HepG2 (cell line): ENCODE data around the gene SMC1B. TPM values are rescaled to one million over a fixed set of nuclear protein-coding genes. Genes with fewer than 3 reads are reported as not detected.

Source experiments
- ATAC-seq: fragments of 200-7000 bp; cut with Tn5 transposase; 3 replicates; pipeline ENCODE4 v1.9.1; 2020; ENCODE audit warnings: mild to moderate bottlenecking, moderate library complexity
- BruUV-seq: library from RNA; stranded (reverse); fragments of 400-500 nt; replicated peaks from 2 replicates; lab custom pipeline; 2021; lab: Mats Ljungman, UMichigan
- CTCF ChIA-PET: fragments of 300-600 bp; formaldehyde crosslinking; extraction: SDS; loops from one replicate; lab custom pipeline; 2021; ENCODE audit warnings: low total read pairs, inconsistent platforms, low intra/inter-chr PET ratio; lab: Yijun Ruan, JAX
- POLR2A ChIA-PET: fragments of 350-600 bp; sonication (Branson Sonifier 250); formaldehyde crosslinking; loops from one replicate; lab custom pipeline; 2020; ENCODE audit warnings: antibody characterized with exemption, inconsistent platforms; lab: Yijun Ruan, JAX
- DNase-seq: peaks from one replicate; pipeline ENCODE4 v3.0.0-alpha.2; 2015; ENCODE audit warnings: low spot score
- FAIRE-seq: peaks from 3 replicates; lab custom pipeline; 2011; peaks lifted over from hg19 to GRCh38; lab: Jason Lieb, UNC
- H2AFZ ChIP-seq: one replicate; pipeline ENCODE4 v1.6.1; 2011; ENCODE audit warnings: low read length, inconsistent platforms
- H3K27ac ChIP-seq: fragments of 300-600 bp; 3 replicates; pipeline ENCODE4 v1.8.0; 2011; ENCODE audit warnings: mixed run types, mild to moderate bottlenecking, mixed read lengths, low read length, inconsistent platforms; ENCODE audit not compliant: insufficient read depth; ENCODE audit errors: extremely low read length
- H3K27me3 ChIP-seq, 2 experiments: fragments of 200-600 bp in 1 of 2; 2 replicates in 1 of 2; 3 replicates in 1 of 2; pipeline versions ENCODE4 v1.6.0 to v1.8.0; 2011; ENCODE audit warnings: low read length in 2 of 2, mild to moderate bottlenecking in 2 of 2, moderate library complexity in 2 of 2, inconsistent platforms in 1 of 2; ENCODE audit not compliant: insufficient read depth in 2 of 2, control insufficient read depth in 1 of 2
- H3K36me3 ChIP-seq, 2 experiments: fragments of 200-600 bp in 1 of 2; replicated peaks in 1 of 2; 2 replicates in 1 of 2; 3 replicates in 1 of 2; pipeline versions ENCODE4 v1.5.1 to v1.8.0; 2011; ENCODE audit warnings: low read length in 2 of 2, inconsistent platforms in 1 of 2; ENCODE audit not compliant: insufficient read depth in 2 of 2, control insufficient read depth in 1 of 2
- H3K4me1 ChIP-seq: 2 replicates; pipeline ENCODE4 v1.5.1; 2012; ENCODE audit warnings: low read length, inconsistent platforms; ENCODE audit not compliant: insufficient read depth
- H3K4me2 ChIP-seq: 2 replicates; pipeline ENCODE4 v1.6.0; 2011; ENCODE audit warnings: low read depth, low read length, inconsistent platforms
- H3K4me3 ChIP-seq, 3 experiments: fragments of 200-600 bp in 1 of 3; sonication (generic), shearing (Covaris generic) in 1 of 3; replicated peaks in 1 of 3; 2 replicates each; pipeline ENCODE4 v1.5.1; 2011 to 2016; ENCODE audit warnings: low read length in 3 of 3, inconsistent platforms in 2 of 3, low read depth in 2 of 3, mild to moderate bottlenecking in 2 of 3, control low read depth in 1 of 3, mixed read lengths in 1 of 3; ENCODE audit not compliant: insufficient read depth in 1 of 3
- H3K79me2 ChIP-seq: one replicate; pipeline ENCODE4 v1.6.1; 2011; ENCODE audit warnings: low read length, inconsistent platforms; ENCODE audit not compliant: insufficient read depth
- H3K9ac ChIP-seq: 2 replicates; pipeline ENCODE4 v1.6.0; 2011; ENCODE audit warnings: mild to moderate bottlenecking, low read depth, low read length, inconsistent platforms; ENCODE audit not compliant: insufficient read depth
- H3K9me3 ChIP-seq: 2 replicates; pipeline ENCODE4 v1.5.1; 2012; ENCODE audit warnings: mild to moderate bottlenecking, low read length
- H4K20me1 ChIP-seq: 2 replicates; pipeline ENCODE4 v1.6.0; 2011; ENCODE audit warnings: inconsistent platforms, mild to moderate bottlenecking, low read length, moderate library complexity; ENCODE audit not compliant: insufficient read depth
- EHMT2 ChIP-seq: fragments of 200-600 bp; sonication (generic); IDR thresholded peaks from 2 replicates; pipeline ENCODE4 v1.7.0; 2017; ENCODE audit warnings: antibody characterized with exemption, low read depth, low read length, borderline replicate concordance
- NR2F2 ChIP-seq: IDR thresholded peaks from 2 replicates; pipeline ENCODE4 v1.6.1; 2012; ENCODE audit warnings: low read depth, inconsistent platforms, borderline replicate concordance
- POGK ChIP-seq: sonication (generic); formaldehyde crosslinking; conservative IDR thresholded peaks from 2 replicates; pipeline ENCODE4 v1.8.0; 2022; ENCODE audit warnings: mild to moderate bottlenecking, moderate library complexity, missing genetic modification reagents
- TEAD2 ChIP-seq: sonication (generic); formaldehyde crosslinking; IDR thresholded peaks from 2 replicates; pipeline ENCODE4 v1.9.0; 2021; ENCODE audit warnings: missing genetic modification reagents
- ZFP1 ChIP-seq: IDR thresholded peaks from 2 replicates; pipeline ENCODE4 v1.6.1; 2016
- ZNF333 ChIP-seq: sonication (generic); formaldehyde crosslinking; IDR thresholded peaks from 2 replicates; pipeline ENCODE4 v1.4.0; 2020; ENCODE audit warnings: mild to moderate bottlenecking, missing genetic modification reagents, borderline replicate concordance
- ZNF75D ChIP-seq: sonication (generic); formaldehyde crosslinking; IDR thresholded peaks from 2 replicates; pipeline ENCODE4 v1.8.1; 2023; ENCODE audit warnings: missing genetic modification reagents, mild to moderate bottlenecking, borderline replicate concordance
- WGBS: methylation state at CpG from one replicate; pipeline ENCODE4 v1.1.6; 2017; ENCODE audit warnings: low lambda C conversion rate; 5-methylcytosine and 5-hydroxymethylcytosine counted together
- in situ Hi-C: cut with HindIII; loops from 2 replicates; pipeline ENCODE4 v1.10.0; 2017; ENCODE audit warnings: low pct_unique_long_range_greater_than_20kb; ENCODE audit not compliant: extremely low pct_ligation_motif_present
- intact Hi-C: fragments of 100-400 bp; cut with micrococcal nuclease; formaldehyde crosslinking; loops from one replicate; pipeline ENCODE4 v1.10.0; 2022; ENCODE audit not compliant: unreplicated experiment
- polyA plus RNA-seq, 8 experiments: library from polyadenylated mRNA; depleted of rRNA in 3 of 8; stranded (reverse) in 7 of 8; unstranded in 1 of 8; fragments of >200 nt; fragmentation: Illumina TruSeq in 4 of 8; extraction: Trizol in 4 of 8; gene quantifications; 2 replicates each; pipeline versions ENCODE4 v1.2.1 to v1.2.3, GENCODE V29; 2011 to 2016; ENCODE audit warnings: low read depth in 4 of 8, missing spikeins in 1 of 8, mixed read lengths in 1 of 8; ENCODE audit not compliant: insufficient read depth in 1 of 8
- total RNA-seq, 5 experiments: library from RNA; depleted of rRNA; stranded (reverse); fragments of >200 nt; fragmentation: Illumina TruSeq; extraction: Trizol; gene quantifications; 2 replicates each; pipeline ENCODE4 v1.2.3, GENCODE V29; 2016; ENCODE audit warnings: low read depth in 1 of 5
- TF ChIP-seq, protein P1 (sequence below): fragments of 450-650 bp; IDR thresholded peaks from 2 replicates; pipeline ENCODE4 v1.6.1; 2017
- TF ChIP-seq, protein P2 (sequence below): sonication (generic); formaldehyde crosslinking; IDR thresholded peaks from 2 replicates; pipeline ENCODE4 v1.4.0; 2020; ENCODE audit warnings: mild to moderate bottlenecking, missing genetic modification reagents

SMC1B gene
- total and polyA plus RNA-seq, 2 of the 13 experiments (the other 11 are each of a cell fraction or from before 2014, with no cell fraction given), result not detected

GRCh38 chr22:45335854-45336522 lies 77.4 kb downstream of the SMC1B start:
- no peak overlapping the region for H3K9ac ChIP-seq
- no peak overlapping the region for H3K4me3 ChIP-seq
- no peak overlapping the region for H2AFZ ChIP-seq
- no peak overlapping the region for H3K27ac ChIP-seq
- H4K20me1 ChIP-seq, result no peaks in the 10 kb centered on the region
- no peaks in the 10 kb centered on the region for H3K9me3 ChIP-seq
- H3K4me1 ChIP-seq, result 0 out of 2 replicates have a peak, but pooled peaks cover 6% of the 10 kb centered on the region
- peaks cover 16 to 80% of the 10 kb centered on the region in 2 experiments for H3K36me3 ChIP-seq
- 94% methylated on average over 29 of the region's 29 CpGs for WGBS
- no peaks in the 10 kb centered on the region for H3K27me3 ChIP-seq
- in situ Hi-C loops (no loop called here), intact Hi-C loops (no loop called here)
- DNase-seq, result no peak
- no peak for FAIRE-seq
- CTCF ChIA-PET, result no interaction called here
- ATAC-seq, result no peak
- no peaks in the 10 kb centered on the region for H3K79me2 ChIP-seq
- BruUV-seq, result no TSS peak
- POLR2A ChIA-PET, result no interaction called here
- TF ChIP-seq ZFP1 (no peak), EHMT2 (no peak), TEAD2 (CRISPR knock-in tag) (no peak), ZNF333 (CRISPR knock-in tag) (no peak), POGK (CRISPR knock-in tag) (no peak), NR2F2 (no peak), ZNF75D (CRISPR knock-in tag) (no peak)
- TF ChIP-seq, protein P1, sequence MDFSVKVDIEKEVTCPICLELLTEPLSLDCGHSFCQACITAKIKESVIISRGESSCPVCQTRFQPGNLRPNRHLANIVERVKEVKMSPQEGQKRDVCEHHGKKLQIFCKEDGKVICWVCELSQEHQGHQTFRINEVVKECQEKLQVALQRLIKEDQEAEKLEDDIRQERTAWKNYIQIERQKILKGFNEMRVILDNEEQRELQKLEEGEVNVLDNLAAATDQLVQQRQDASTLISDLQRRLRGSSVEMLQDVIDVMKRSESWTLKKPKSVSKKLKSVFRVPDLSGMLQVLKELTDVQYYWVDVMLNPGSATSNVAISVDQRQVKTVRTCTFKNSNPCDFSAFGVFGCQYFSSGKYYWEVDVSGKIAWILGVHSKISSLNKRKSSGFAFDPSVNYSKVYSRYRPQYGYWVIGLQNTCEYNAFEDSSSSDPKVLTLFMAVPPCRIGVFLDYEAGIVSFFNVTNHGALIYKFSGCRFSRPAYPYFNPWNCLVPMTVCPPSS, result no peak
- TF ChIP-seq, protein P2, sequence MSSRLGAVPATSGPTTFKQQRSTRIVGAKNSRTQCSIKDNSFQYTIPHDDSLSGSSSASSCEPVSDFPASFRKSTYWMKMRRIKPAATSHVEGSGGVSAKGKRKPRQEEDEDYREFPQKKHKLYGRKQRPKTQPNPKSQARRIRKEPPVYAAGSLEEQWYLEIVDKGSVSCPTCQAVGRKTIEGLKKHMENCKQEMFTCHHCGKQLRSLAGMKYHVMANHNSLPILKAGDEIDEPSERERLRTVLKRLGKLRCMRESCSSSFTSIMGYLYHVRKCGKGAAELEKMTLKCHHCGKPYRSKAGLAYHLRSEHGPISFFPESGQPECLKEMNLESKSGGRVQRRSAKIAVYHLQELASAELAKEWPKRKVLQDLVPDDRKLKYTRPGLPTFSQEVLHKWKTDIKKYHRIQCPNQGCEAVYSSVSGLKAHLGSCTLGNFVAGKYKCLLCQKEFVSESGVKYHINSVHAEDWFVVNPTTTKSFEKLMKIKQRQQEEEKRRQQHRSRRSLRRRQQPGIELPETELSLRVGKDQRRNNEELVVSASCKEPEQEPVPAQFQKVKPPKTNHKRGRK (CRISPR knock-in tag), result no peak
- H3K4me2 ChIP-seq, result no peak overlapping the region
